HepG2 (cell line): Measurements from ENCODE around the gene YEATS2. TPM values are rescaled to one million over a fixed set of nuclear protein-coding genes. Genes with fewer than 3 reads are reported as not detected.
A peak's percentile ranks its signal among the peaks of the same experiment; 100 is the strongest.

Experiments used
- CHD2 ChIP-seq: IDR thresholded peaks from 2 replicates; pipeline ENCODE4 v1.6.1; 2011; ENCODE audit warnings: low read depth, low read length, improper control_type of control experiment
- HIVEP1 ChIP-seq: sonication (generic); formaldehyde crosslinking; IDR thresholded peaks from 2 replicates; pipeline ENCODE4 v1.4.0; 2020; ENCODE audit warnings: mild to moderate bottlenecking, missing genetic modification reagents
- HOXA5 ChIP-seq: sonication (generic); formaldehyde crosslinking; IDR thresholded peaks from 2 replicates; pipeline ENCODE4 v1.4.0; 2020; ENCODE audit warnings: missing genetic modification reagents
- KDM5A ChIP-seq: fragments of 200-600 bp; sonication (generic); IDR thresholded peaks from 2 replicates; pipeline ENCODE4 v1.7.0; 2018; ENCODE audit warnings: antibody characterized with exemption, mild to moderate bottlenecking, low read length, borderline replicate concordance
- NR2F1 ChIP-seq, 2 experiments: fragments of 450-650 bp in 1 of 2; formaldehyde crosslinking in 1 of 2; IDR thresholded peaks; 2 replicates each; pipeline versions ENCODE4 v1.5.0 to v1.6.1; 2016 to 2020; ENCODE audit warnings: mild to moderate bottlenecking in 1 of 2, missing compliant biosample characterization in 1 of 2, missing genetic modification reagents in 1 of 2, moderate library complexity in 1 of 2
- RBFOX2 ChIP-seq: fragments of 200-400 bp; formaldehyde crosslinking; IDR thresholded peaks from 2 replicates; pipeline ENCODE4 v1.6.1; 2017; ENCODE audit warnings: low read depth, mild to moderate bottlenecking, low read length
- RCOR2 ChIP-seq: IDR thresholded peaks from 2 replicates; pipeline ENCODE4 v1.6.1; 2016; ENCODE audit warnings: missing biosample characterization, missing genetic modification reagents
- RFX5 ChIP-seq: IDR thresholded peaks from 2 replicates; pipeline ENCODE4 v1.6.1; 2011; ENCODE audit warnings: low read depth, low read length, improper control_type of control experiment
- SATB2 ChIP-seq: sonication (generic); formaldehyde crosslinking; IDR thresholded peaks from 2 replicates; pipeline ENCODE4 v1.5.0; 2020; ENCODE audit warnings: missing genetic modification reagents
- U2AF1 ChIP-seq: fragments of 200-400 bp; formaldehyde crosslinking; optimal IDR thresholded peaks from 2 replicates; pipeline ENCODE3; 2017; ENCODE audit warnings: mild to moderate bottlenecking, low read depth, low read length
- ZFP36L1 ChIP-seq: sonication (generic); formaldehyde crosslinking; IDR thresholded peaks from 2 replicates; pipeline ENCODE4 v1.8.0; 2022; ENCODE audit warnings: mild to moderate bottlenecking, missing genetic modification reagents, moderate library complexity
- ZNF30 ChIP-seq: sonication (generic); formaldehyde crosslinking; IDR thresholded peaks from 2 replicates; pipeline ENCODE4 v1.5.0; 2020; ENCODE audit warnings: mild to moderate bottlenecking, missing genetic modification reagents
- ZNF550 ChIP-seq: sonication (generic); formaldehyde crosslinking; IDR thresholded peaks from 2 replicates; pipeline ENCODE4 v1.4.0; 2020; ENCODE audit warnings: mild to moderate bottlenecking, missing genetic modification reagents, borderline replicate concordance
- polyA plus RNA-seq, 8 experiments: library from polyadenylated mRNA; depleted of rRNA in 3 of 8; stranded (reverse) in 7 of 8; unstranded in 1 of 8; fragments of >200 nt; fragmentation: Illumina TruSeq in 4 of 8; extraction: Trizol in 4 of 8; gene quantifications; 2 replicates each; pipeline versions ENCODE4 v1.2.1 to v1.2.3, GENCODE V29; 2011 to 2016; ENCODE audit warnings: low read depth in 4 of 8, missing spikeins in 1 of 8, mixed read lengths in 1 of 8; ENCODE audit not compliant: insufficient read depth in 1 of 8
- total RNA-seq, 5 experiments: library from RNA; depleted of rRNA; stranded (reverse); fragments of >200 nt; fragmentation: Illumina TruSeq; extraction: Trizol; gene quantifications; 2 replicates each; pipeline ENCODE4 v1.2.3, GENCODE V29; 2016; ENCODE audit warnings: low read depth in 1 of 5
- TF ChIP-seq, protein P1 (sequence below): sonication (generic); formaldehyde crosslinking; IDR thresholded peaks from 2 replicates; pipeline ENCODE4 v1.4.0; 2020; ENCODE audit warnings: missing genetic modification reagents, borderline replicate concordance
- TF ChIP-seq, protein P2 (sequence below): sonication (generic); formaldehyde crosslinking; IDR thresholded peaks from 2 replicates; pipeline ENCODE4 v1.5.0; 2020; ENCODE audit warnings: missing genetic modification reagents, mild to moderate bottlenecking, borderline replicate concordance
- TF ChIP-seq, protein P3 (sequence below): sonication (generic); formaldehyde crosslinking; IDR thresholded peaks from 2 replicates; pipeline ENCODE4 v1.4.0; 2020; ENCODE audit warnings: missing genetic modification reagents, low read depth, mild to moderate bottlenecking, borderline replicate concordance
- TF ChIP-seq, protein P4 (sequence below): sonication (generic); formaldehyde crosslinking; IDR thresholded peaks from 2 replicates; pipeline ENCODE4 v1.5.0; 2020; ENCODE audit warnings: mild to moderate bottlenecking, missing genetic modification reagents
- TF ChIP-seq, protein P5 (sequence below): sonication (generic); formaldehyde crosslinking; IDR thresholded peaks from 2 replicates; pipeline ENCODE4 v1.5.0; 2020; ENCODE audit warnings: mild to moderate bottlenecking, missing genetic modification reagents
- TF ChIP-seq, protein P6 (sequence below): sonication (generic); formaldehyde crosslinking; IDR thresholded peaks from 2 replicates; pipeline ENCODE4 v1.5.0; 2020; ENCODE audit warnings: missing genetic modification reagents

Gene YEATS2
- total and polyA plus RNA-seq, 2 of the 13 experiments (the other 11 are each of a cell fraction or from before 2014, with no cell fraction given): 18.6 to 33.7 TPM

DNA sequence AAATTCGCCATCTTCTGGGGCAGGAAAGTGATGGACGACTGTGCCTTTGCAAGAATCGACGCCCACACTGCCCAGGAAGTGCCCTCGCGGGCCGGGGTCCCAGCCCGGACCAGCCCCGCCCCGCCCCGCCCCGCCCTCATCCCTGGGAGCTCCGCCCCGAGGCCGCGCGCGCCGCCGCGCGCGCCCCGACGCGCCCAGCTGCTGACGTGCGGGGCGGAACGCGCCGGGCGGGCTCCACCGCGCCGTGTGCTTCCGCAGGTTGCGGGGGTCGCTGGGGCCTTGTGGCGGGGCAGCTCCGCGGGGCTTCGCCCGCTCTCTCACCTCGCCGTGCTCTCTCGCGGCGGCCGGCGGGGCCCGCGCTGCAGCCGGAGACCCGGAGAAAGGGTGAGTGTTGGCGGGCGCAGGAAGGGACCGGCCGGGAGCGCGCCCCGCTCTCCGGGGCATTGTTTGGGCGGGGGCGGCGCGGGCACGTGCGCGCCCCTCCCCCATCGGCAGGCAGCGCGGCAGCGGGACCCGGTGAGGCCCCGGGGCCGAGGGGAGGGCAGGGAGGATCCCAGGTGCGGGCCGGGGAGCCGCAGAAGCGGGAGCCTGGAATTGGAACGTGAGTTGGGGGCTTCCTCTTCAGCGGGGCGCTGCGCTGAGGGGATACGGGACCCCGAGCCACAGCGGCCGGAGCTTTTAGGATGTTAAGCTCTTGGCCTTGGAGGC, at the start of gene YEATS2 (continued):
- TF ChIP-seq RCOR2: 0 out of 2 replicates have a peak, but pooled peaks have one; percentile 9
- TF ChIP-seq, protein P1, sequence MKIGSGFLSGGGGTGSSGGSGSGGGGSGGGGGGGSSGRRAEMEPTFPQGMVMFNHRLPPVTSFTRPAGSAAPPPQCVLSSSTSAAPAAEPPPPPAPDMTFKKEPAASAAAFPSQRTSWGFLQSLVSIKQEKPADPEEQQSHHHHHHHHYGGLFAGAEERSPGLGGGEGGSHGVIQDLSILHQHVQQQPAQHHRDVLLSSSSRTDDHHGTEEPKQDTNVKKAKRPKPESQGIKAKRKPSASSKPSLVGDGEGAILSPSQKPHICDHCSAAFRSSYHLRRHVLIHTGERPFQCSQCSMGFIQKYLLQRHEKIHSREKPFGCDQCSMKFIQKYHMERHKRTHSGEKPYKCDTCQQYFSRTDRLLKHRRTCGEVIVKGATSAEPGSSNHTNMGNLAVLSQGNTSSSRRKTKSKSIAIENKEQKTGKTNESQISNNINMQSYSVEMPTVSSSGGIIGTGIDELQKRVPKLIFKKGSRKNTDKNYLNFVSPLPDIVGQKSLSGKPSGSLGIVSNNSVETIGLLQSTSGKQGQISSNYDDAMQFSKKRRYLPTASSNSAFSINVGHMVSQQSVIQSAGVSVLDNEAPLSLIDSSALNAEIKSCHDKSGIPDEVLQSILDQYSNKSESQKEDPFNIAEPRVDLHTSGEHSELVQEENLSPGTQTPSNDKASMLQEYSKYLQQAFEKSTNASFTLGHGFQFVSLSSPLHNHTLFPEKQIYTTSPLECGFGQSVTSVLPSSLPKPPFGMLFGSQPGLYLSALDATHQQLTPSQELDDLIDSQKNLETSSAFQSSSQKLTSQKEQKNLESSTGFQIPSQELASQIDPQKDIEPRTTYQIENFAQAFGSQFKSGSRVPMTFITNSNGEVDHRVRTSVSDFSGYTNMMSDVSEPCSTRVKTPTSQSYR (CRISPR knock-in tag): peak; percentile 99
- TF ChIP-seq ZNF30: no peak
- no peak for TF ChIP-seq HIVEP1 (CRISPR knock-in tag)
- TF ChIP-seq, protein P2, sequence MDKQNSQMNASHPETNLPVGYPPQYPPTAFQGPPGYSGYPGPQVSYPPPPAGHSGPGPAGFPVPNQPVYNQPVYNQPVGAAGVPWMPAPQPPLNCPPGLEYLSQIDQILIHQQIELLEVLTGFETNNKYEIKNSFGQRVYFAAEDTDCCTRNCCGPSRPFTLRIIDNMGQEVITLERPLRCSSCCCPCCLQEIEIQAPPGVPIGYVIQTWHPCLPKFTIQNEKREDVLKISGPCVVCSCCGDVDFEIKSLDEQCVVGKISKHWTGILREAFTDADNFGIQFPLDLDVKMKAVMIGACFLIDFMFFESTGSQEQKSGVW (CRISPR knock-in tag): no peak
- TF ChIP-seq CHD2: no peak
- TF ChIP-seq, protein P3, sequence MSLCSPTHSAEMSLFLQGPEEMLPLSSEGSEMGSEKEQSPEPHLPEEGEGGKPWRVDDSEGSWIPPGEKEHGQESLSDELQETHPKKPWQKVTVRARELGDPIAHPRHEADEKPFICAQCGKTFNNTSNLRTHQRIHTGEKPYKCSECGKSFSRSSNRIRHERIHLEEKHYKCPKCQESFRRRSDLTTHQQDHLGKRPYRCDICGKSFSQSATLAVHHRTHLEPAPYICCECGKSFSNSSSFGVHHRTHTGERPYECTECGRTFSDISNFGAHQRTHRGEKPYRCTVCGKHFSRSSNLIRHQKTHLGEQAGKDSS: peak; percentile 35; the same call in 1 of the 2 replicates
- no peak for TF ChIP-seq HOXA5 (CRISPR knock-in tag)
- TF ChIP-seq U2AF1: no peak
- TF ChIP-seq NR2F1 (CRISPR knock-in tag; IDR thresholded peaks at IDR 0.05): no peak
- peak; percentile 57 for TF ChIP-seq KDM5A
- no peak for TF ChIP-seq ZNF550 (CRISPR knock-in tag)
- TF ChIP-seq RBFOX2: peak; percentile 85
- TF ChIP-seq ZFP36L1 (CRISPR knock-in tag): no peak
- no peak for TF ChIP-seq RFX5
- TF ChIP-seq, protein P4, sequence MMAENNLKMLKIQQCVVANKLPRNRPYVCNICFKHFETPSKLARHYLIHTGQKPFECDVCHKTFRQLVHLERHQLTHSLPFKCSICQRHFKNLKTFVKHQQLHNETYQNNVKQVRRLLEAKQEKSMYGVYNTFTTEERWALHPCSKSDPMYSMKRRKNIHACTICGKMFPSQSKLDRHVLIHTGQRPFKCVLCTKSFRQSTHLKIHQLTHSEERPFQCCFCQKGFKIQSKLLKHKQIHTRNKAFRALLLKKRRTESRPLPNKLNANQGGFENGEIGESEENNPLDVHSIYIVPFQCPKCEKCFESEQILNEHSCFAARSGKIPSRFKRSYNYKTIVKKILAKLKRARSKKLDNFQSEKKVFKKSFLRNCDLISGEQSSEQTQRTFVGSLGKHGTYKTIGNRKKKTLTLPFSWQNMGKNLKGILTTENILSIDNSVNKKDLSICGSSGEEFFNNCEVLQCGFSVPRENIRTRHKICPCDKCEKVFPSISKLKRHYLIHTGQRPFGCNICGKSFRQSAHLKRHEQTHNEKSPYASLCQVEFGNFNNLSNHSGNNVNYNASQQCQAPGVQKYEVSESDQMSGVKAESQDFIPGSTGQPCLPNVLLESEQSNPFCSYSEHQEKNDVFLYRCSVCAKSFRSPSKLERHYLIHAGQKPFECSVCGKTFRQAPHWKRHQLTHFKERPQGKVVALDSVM (CRISPR knock-in tag): 0 out of 2 replicates have a peak, but pooled peaks have one; percentile 19
- TF ChIP-seq, protein P5, sequence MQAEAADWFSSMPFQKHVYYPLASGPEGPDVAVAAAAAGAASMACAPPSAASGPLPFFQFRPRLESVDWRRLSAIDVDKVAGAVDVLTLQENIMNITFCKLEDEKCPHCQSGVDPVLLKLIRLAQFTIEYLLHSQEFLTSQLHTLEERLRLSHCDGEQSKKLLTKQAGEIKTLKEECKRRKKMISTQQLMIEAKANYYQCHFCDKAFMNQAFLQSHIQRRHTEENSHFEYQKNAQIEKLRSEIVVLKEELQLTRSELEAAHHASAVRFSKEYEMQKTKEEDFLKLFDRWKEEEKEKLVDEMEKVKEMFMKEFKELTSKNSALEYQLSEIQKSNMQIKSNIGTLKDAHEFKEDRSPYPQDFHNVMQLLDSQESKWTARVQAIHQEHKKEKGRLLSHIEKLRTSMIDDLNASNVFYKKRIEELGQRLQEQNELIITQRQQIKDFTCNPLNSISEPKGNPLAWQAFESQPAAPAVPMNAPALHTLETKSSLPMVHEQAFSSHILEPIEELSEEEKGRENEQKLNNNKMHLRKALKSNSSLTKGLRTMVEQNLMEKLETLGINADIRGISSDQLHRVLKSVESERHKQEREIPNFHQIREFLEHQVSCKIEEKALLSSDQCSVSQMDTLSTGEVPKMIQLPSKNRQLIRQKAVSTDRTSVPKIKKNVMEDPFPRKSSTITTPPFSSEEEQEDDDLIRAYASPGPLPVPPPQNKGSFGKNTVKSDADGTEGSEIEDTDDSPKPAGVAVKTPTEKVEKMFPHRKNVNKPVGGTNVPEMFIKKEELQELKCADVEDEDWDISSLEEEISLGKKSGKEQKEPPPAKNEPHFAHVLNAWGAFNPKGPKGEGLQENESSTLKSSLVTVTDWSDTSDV: no peak
- TF ChIP-seq, protein P6, sequence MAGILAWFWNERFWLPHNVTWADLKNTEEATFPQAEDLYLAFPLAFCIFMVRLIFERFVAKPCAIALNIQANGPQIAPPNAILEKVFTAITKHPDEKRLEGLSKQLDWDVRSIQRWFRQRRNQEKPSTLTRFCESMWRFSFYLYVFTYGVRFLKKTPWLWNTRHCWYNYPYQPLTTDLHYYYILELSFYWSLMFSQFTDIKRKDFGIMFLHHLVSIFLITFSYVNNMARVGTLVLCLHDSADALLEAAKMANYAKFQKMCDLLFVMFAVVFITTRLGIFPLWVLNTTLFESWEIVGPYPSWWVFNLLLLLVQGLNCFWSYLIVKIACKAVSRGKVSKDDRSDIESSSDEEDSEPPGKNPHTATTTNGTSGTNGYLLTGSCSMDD (CRISPR knock-in tag): no peak
- no peak for TF ChIP-seq SATB2 (CRISPR knock-in tag)
